HG02623 (cell line): ENCODE measurements around the gene ZMYND10.

ENCODE experiments used
- ATAC-seq: cut with Tn5 transposase; IDR thresholded peaks from one replicate; pipeline ENCODE4 v1.9.1; 2021; ENCODE audit warnings: moderate library complexity; ENCODE audit not compliant: unreplicated experiment

The ZMYND10 gene

DNA sequence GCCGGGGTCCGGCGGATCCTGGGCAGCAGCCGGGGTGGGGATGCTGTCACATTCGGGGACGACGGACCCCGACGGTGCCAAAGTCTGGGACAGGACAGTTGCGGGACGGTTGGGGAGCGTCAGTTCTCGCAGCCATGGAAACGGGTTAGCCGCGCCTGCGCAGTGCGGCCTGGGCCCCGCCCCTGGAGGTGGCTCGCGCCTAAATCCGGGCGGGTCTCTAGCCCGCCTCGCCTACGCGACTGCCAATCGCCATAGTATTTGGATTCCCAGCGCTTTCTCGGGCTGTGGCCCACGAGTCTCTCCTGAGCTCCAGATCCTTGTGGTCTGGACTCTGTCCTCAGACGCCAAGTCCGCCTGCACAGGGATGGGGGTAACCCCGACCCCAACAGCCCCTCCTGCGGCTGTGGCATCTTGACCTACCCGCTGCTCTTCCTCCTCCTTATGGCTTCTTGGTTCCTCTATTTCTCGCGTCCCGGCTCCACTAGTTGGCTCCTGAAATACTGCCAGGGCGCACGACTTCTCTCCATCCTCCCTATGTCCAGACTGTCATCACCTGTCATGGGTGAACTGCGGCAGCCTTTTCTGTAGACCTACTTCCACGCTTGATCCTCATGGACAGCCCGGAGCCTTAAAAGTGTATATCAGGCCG lies at the start of gene ZMYND10:
Gene ZMYND10 (minus strand): TSS at position 147 of the 649 bp plus-strand sequence. CDS start 153 bp downstream, outside the sequence.
- no peak for ATAC-seq

DNA sequence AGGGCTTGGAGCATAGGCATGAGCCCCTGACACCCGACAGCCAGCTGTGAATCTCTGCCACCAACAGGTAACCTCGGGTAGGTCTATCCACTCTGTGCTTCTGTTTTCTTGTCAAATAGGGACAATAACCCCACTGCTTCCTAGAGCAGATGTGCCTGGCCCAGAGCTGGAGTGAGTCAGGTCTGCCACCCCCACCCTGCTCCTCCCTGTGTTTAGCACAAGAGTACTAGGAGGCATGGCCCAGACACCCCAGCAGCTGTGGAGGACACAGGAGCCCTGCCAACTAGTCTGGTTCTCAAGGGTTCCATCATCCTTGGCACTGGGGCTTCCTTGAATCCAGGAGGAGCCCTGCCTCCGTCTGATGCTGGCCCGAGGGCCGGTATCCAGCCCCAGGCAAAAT lies 47.5 kb upstream of the ZMYND10 start:
- no peak for ATAC-seq

DNA sequence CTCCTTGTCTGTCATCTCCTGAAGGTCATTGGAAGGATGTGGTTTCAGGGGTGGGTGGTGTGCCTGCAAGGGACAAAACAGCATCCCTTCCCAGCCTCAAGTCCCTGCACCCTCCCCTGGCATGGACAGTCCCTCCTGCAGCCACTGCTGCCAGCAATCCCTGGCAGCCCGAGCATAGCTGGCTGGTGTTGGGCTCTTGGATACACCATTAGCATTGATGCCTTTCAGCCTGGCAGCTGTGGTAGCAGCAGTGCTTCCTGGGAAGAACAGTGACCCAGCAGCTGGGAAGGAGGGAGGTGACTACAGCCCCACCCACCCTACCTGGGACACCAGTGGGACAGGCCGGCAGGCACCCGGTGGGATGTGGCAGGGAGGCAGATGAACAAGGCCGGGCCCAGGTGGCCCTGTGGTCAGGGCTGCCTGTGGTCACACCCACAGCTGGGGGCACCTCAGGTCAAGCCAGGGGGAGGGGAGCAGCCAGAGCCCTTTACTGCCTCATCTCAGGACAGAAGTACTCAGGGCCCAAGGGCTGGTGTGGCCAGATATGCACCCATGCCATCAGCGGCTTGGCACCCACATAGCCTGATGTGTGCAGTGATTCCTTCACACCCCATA lies 46.7 kb upstream of the ZMYND10 start:
- no peak for ATAC-seq

DNA sequence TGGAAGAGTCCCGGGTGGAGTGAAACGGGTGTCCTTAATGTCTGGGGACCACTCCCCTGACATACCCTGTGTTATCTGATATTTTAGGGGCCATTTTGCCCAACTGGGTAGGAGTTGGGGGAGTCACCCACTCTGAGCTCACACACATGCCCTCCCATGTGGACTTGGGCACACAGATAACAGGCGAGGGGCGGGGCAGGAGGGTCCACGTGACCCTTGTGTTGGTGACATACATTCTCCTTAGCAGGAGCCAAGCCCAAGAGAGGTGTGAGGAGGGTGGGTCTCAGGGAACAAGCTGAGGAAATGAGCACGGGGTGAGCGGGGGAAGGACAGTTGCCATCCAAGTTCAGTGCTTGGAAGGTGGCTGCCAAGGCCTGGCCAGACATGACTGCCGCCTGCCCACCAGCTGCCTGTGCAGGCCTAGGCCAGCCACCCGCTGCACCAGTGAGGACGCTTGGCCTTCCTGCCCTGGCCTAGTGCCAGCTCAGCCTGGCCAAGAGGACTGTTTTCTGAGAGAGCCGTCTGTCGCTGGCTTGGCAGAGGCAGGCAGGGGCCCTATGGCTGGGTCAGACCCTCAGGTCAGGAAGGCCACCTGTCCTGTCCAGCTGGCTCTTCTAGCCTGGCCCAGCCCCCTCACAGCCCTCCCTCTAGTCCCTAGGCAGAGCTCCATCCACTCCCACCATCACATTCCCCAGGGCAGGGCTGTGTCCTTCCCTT lies 45.1 kb upstream of the ZMYND10 start:
- ATAC-seq = no peak

DNA sequence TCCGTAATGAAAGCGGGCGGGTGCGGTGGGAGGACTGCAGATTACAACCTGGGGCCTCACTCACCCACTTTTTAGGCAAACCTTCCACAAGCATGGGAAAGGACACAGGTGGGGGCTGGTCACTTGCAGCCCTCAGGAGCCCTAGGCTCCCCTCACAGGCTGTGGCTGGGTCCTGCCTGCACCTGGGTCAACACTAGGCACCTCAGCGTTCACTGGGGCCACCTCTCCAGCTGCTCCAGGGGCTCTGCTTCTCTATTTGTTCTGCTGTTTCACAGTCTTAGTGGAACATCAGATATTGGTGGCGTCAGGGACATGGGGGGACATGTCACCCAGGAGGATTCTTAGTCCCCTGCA lies 43.9 kb upstream of the ZMYND10 start:
- no peak for ATAC-seq

DNA sequence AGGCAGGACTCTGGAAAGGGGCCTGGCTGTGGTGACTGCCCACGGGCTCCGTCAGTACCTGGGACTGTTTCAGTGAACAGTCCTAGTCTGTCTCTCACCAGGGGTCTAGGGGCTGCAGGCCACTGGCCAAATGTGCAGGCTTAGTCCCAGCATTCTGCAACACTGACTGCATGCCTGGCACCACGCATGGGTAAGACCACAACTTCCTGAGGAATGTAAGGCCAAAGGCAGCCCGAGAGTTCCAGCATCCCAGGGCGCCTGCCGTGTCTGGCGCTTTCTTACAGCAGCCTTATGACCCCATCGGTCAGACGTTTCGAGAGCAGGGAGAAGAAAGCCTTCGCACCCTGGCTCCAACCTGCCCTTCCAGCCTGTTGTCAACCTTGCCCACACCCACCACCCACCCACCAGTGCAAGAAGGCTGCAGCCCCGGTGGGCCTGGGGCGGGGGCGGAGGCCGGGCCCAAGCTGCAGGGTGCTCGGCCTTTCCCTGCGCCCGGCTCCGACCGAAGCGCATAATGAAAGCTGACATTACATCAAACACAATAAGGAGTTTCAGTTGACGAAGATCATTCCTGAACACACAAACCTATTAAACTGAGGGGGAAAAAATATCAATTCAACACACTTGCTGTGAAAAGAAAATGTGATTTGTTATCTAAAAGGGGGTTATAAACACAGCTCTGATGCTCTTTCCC lies 43.3 kb upstream of the ZMYND10 start:
- no peak for ATAC-seq

DNA sequence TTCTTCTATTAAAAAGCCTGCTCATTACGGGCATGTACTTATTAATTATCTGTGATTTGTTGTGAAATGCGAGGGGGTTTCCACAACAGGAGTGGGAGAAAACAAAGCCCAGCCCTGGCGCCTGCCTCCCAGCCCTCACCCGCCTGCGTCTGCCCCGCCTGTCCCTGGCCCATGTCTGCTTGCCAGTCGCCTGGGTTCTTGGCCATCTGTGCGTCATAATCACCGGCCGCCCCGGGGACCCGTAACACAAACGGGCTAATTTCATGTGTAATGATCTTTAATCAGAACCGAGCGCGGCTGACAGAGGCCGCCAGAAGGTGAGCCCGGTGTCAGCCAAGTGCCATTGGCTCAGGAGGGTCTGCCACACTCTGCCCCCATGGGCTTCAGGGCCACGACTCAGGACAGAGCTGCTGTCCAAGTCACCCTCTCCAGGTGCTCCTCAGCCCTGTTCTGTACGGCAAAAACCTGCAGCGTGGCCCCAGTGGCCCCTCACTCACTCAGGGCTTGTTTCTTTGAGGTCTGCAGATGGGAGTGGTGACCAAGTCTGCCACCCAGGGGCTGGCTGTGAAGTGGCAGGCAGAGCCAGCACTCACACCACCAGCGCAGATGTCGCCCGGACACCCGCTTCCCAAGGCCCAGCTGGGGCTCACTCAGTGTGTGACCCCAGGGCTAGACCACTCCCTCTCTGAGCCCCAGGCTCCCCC lies 42.6 kb upstream of the ZMYND10 start:
- ATAC-seq = no peak

DNA sequence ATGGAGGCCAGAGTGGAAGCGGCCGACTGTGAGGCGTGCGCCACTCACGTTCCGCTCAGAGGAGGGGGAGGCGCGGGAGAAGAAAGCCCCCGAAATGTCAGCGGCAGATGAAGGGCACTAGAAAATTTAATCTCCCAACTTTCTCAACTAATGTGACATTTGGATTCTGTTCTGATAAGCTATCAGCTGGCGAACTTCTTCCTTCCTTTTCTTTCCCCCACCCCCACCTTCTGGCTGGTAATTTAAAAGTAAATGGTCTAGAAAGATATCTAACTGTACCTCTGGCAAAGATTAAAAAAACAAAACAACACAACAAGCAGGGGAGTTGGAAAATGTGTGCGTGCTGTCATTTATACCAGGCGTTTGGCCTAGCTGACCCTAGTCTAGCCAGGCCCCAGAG lies 40.2 kb upstream of the ZMYND10 start:
- no peak for ATAC-seq

DNA sequence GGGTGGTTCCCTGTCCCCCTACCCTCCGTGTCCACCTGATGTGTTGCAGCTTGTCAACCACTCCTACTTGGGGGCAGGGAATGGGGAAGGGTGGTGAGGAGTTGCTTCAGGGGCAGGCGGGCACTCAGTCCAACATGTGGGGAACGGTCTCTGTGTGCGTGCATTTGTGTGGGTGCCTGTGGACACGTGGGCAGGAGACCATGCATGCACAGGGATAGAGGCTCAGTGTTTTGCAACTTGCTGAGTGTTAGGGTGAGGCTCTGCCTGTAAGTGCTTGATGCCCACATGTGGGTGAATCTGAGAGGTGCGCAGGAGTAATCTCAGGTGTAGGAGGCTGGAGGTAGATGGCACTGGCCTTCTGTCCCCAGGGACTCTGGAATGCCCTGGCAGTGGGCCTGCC lies 38.2 kb upstream of the ZMYND10 start:
- ATAC-seq = no peak

DNA sequence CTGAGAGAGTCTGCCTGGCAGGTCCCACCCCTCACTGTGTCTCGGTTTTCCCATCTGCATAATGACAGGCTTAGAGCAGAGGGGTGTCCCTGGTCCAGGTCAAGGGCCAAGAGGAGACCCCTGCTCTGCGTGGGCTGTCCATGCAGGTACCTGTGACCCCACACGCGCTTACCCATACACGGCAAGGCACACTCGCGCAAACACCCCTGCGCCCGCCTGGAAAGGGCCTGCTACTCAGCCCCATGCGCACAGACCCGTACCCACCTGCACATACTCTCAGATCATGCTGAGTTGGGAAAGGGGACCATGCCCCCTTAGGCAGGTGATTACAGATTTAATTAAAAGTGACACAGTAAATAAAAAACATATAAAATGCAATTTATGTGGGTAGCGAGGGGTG lies 37.2 kb upstream of the ZMYND10 start:
- ATAC-seq = no peak

DNA sequence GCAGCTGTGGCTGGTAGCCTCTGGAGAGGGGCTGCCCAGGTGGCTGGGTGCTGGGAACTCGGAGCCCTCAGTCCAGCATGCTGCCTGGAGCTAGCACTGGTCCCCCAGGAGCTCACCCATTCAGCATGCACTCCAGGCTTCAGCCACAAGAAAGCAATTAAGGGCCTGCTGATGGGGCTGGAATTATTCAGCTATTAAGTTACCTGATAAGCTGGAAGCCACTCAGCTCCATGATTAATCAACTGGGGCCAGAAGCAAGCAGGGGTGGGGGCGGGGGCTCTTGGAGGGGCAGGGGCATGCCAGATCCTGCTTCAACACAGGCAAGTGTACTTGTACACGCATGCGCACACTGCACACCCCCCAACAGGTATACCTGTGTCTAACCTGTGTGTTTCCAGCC lies 35.9 kb upstream of the ZMYND10 start:
- no peak for ATAC-seq

DNA sequence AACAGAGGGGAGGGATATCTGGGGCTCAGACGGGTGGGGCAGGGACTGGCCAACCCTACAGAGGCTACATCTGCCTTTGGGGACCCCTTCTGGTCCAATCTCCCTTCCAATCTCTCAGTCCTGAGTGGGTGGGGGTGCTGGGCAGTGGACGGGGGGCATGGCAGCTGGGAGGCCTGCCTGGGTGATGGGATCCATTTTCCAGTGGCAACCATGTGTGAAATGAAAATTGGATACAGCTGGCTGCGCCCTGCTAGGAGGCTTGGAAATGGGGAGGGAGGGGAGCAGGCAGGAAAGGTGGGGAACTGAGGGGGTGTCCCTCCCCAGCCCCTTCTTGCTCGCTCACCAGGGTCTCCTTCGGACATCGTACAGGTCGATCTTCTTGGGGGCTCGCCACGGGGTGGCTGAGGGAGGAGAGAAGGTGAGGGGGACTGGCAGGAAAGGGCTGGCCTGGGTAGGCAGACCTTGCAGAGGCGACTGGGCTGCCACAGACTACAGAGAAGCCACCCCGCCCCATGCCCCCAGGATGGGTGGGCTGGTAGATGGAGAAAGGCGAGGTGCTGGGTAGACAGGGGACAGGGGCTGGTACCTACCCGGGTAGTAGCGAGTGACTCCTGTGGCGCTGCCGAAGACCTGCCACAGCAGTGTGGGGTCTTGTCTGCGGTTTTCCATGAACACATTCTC lies 35.0 kb upstream of the ZMYND10 start:
- no peak for ATAC-seq

DNA sequence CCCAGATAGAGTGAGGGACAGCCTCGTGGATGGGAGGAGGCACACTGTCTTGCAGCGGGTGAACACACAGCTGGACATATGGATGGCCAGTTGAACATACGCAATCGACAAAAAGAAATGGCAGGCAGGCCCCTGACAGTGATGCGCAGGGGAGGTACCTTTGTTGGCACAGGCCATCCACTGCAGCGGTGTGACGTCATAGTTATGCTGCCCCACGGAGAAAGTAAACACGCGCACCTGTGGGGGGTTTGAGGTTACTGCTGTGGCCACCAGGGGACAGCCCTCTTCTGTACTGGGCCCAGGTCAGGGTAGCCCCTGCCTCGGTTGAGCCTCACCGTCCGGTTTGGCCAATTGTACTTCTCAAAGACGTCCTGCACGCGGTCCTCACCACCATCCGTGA lies 33.2 kb upstream of the ZMYND10 start:
- no peak for ATAC-seq

DNA sequence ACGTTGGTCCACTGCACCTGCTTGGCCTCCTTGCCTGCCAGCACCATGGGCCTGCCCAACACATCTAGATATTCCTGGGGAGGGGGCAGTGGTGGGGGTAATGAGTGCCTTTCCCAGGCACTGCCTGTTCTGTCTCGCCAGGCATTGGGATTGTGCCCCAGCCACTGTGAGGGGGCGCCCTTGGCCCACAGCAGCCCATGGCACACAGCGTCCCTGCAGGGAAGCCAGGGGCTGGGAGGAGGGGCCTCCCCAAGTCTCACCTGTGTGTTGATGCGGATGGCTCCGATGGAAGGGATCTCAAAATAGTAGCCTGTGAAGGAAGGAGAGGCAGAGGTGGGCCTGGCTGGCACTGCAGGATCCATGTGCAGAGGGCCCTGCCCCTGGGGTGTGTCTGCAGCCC lies 32.5 kb upstream of the ZMYND10 start:
- ATAC-seq = no peak

DNA sequence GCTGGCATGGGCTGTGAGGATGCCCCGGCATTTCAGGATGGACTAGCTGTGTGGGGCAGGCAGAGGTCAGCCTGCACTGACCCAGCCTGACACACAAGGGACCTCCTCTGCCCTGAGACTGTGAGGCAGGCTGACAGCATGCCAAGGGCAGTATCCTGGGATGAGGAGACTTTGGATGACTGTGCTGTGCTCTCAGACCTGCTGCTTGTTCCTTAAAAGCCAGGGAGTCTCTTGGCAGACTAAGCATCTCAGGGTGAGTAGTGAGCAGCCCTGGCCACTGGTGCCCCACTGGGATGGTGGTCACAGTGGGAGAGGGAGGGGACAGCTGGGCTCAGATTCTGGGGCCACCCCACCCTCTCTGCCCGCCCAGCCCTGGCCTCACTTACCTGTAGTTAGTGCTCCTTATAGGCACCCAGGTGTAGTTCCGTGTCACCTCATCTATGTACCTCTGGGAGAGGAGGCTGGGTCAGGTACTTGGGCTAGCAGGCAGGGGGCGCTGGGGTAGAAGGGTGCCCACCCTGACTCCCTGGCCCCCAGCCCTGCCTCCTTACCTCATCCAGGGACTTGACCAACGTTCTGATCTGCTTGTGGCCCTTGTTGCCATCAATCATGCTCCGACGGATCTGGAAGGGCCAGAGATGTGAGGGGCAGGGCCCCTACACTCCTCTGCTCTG lies 29.9 kb upstream of the ZMYND10 start:
- ATAC-seq = no peak

DNA sequence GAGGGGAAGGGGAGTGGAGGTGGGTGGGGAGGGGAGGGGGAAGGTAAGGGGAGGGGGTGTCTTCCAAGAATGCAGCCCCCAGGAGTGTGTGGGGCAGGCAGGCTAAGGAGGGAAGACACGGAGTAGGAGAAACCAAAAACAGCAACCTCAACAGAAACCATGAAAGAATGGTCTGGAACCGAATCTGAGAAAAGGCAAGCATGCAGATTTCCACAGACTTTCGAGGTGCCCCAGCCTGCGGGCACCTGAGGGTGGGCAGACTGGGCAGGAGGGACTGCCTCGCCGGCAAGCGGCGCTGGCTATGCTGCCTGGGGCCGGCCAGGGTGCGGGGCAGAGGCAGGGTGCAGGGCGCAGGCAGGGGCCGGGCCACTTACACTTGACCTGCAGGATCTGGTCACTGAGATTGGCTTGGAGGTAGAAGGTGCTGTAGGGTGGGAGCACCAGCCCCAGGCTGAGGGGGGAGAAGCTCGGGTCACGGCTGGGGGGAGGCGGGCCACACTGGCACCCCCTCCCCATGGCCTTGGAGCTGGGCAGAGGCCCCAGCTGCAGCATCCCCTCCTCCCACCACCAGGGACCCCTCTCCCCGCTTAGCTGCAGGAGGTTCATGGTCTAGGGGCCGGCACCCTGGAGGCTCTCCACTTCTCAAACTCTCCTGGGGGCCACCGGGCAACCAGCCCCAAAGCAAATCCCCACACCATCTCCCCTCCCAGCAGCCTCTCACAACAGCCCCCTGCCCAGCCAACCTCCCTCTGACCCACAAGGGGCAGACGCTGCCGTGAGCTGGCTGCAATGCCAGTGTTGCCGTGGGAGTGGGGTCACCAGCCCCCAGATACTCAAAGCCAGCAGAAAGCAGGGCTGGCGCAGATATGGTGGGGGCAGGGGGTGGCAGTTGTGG lies 29.1 kb upstream of the ZMYND10 start:
- ATAC-seq = no peak

DNA sequence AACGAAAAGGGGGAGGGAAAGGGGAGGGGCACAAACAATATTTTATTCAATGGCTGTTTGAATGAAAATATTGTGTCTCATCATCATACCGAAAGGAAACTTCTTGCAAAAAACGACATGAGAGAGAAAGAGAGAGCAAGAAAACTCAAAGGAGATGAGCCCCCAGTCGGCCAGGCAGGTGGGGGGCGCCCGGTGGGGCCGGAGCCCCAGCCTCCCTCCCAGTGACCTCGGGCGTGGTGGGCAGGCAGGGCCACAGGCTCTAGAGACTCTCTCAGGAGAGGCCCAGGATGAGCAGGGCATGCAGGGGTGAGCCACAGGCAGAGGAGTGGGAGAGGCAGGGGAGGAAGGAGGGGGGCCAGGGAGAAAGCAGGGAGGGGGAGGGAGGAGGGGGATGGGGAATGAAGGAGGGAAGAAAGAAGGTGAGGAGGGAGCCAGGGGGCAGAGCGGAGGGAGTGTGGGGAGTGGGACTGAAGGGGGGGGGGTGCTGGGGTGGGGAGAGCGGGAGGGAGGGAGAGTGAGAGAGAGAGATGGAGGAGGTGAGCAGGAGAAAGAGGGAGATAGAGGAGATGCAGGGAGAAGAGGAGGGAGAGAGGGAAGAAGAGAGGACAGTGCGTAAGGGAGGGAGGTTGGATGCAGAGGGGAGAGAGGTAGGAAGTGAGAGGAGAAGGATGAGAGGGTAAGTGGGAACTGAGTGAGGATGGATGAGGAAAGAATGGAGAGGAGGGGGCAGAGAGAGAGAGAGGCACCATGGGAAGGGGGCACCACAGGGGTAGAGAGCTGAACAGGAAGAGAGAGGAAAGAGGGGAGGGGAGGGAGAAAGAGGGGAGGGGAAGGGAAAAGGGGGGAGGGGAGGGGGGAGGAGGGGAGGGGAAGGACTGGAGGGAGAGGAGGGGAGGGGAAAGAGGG lies 27.9 kb upstream of the ZMYND10 start:
- no peak for ATAC-seq

DNA sequence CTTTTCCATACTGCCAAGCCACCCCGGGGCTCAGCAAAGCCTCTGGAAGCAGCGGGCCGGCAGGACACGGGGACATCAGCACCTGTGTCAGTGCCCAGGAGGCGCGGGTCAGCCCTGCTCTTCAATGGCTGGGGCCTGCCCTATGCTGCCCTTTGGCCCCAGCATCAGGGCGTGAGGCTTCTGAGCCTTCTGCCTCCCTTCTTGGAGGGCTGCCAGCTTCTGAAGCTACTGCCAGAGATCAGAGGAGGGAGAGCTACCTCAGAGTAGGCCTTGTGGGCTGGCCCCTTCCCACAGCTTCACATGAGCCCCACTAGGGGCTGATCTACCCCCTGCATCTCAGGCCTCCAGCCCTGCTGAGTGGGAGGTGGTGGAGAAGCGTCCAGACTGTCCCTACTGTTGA lies 26.8 kb upstream of the ZMYND10 start:
- no peak for ATAC-seq
